Aorta (tissue), 5 donors: ENCODE data around the gene TTC21B. TPM values are rescaled to one million over a fixed set of nuclear protein-coding genes. Genes with fewer than 3 reads are reported as not detected.

Source experiments
- ATAC-seq: fragments of 200-7000 bp; cut with Tn5 transposase; one replicate; pipeline ENCODE4 v1.9.1; 2022; ENCODE audit warnings: moderate library complexity; ENCODE audit not compliant: low FRiP score
- DNase-seq, 2 donors: peaks; one replicate each; pipeline ENCODE4 v3.0.0-alpha.2; 2020
- H3K27ac ChIP-seq, 2 donors: one replicate each; pipeline ENCODE4 v1.5.1; 2013; ENCODE audit warnings: low read length in 2 of 2, mild to moderate bottlenecking in 2 of 2, moderate library complexity in 2 of 2, control low read depth in 1 of 2, inconsistent platforms in 1 of 2, low read depth in 1 of 2
- H3K27me3 ChIP-seq, 2 donors: one replicate each; pipeline ENCODE4 v1.6.1; 2013; ENCODE audit warnings: control low read depth in 1 of 2, low read length in 1 of 2, mild to moderate bottlenecking in 1 of 2, moderate library complexity in 1 of 2; ENCODE audit not compliant: insufficient read depth in 2 of 2, control insufficient read depth in 1 of 2
- H3K36me3 ChIP-seq, 2 donors: one replicate each; pipeline ENCODE4 v1.6.1; 2013; ENCODE audit warnings: control low read depth in 1 of 2, low read length in 1 of 2, mild to moderate bottlenecking in 1 of 2; ENCODE audit not compliant: insufficient read depth in 2 of 2, control insufficient read depth in 1 of 2
- H3K4me1 ChIP-seq, 2 donors: one replicate each; pipeline ENCODE4 v1.6.1; 2013; ENCODE audit warnings: low read length in 2 of 2, control low read depth in 1 of 2, mild to moderate bottlenecking in 1 of 2, moderate library complexity in 1 of 2; ENCODE audit not compliant: insufficient read depth in 2 of 2, control insufficient read depth in 1 of 2
- H3K4me3 ChIP-seq, 2 donors: one replicate each; pipeline ENCODE4 v1.5.1; 2013; ENCODE audit warnings: low read length in 2 of 2, control low read depth in 1 of 2, mild to moderate bottlenecking in 1 of 2
- H3K9me3 ChIP-seq: one replicate; pipeline ENCODE4 v1.6.1; 2013; ENCODE audit warnings: mild to moderate bottlenecking, low read length; ENCODE audit not compliant: control insufficient read depth
- WGBS, 2 donors: extraction: QIAGEN DNeasy Blood & Tissue Kit; methylation state at CpG; one replicate each; pipeline ENCODE4 v1.1.7; 2013; 5-methylcytosine and 5-hydroxymethylcytosine counted together
- intact Hi-C, 2 donors: fragments of 100-400 bp; cut with DNase I; formaldehyde crosslinking; loops; one replicate each; pipeline versions ENCODE4 v1.14.2 to v1.15.0; 2022
- polyA plus RNA-seq, 2 donors: library from polyadenylated mRNA; stranded (reverse); fragments of 200-250 nt; gene quantifications; one replicate each; pipeline ENCODE4 v1.2.3, GENCODE V29; 2013
- total RNA-seq, 2 donors: library from RNA; stranded (reverse); fragmentation: NEBNext Ultra II Directional; extraction: Animal tissue kit (Norgen Biotek cat#: 25700); gene quantifications; one replicate each; pipeline ENCODE4 v1.2.1, GENCODE V29; 2021
- donor health status: healthy with polysubstance abuse.
- donor health status: Bipolar disorder and iron deficiency.
- donor health status: DM: no; HTN: no; CAD: no.
- donor health status: DM: no; HTN: no; CAD: no.
- donor health status: DM: yes; HTN: yes; CAD: no.

The TTC21B gene
- total and polyA plus RNA-seq, 4 donors = 3.1 to 31.8 (median 16.9) TPM

DNA sequence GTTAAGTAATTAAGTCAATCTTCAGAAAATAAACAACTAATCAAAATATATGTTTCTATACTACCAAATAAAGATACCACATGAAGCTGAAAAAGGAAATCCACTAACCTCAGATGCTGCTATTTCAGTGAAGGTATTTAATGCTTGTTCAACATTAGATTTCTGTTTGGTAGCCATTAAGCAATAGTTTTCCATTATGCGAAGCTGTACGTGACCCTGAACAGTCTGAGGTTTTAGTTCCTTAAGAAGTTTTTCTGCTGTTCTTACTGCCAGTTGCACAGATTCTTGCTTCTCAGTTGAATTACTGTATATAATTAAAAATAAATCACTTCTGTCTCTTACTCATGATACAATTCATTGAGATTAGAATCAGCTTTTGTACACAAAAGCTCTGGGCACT lies 65.4 kb downstream of the TTC21B start:
- ATAC-seq = no peak
- Histone ChIP-seq H3K4me3 (no peak overlapping the region), H3K4me1 (no peaks in the 10 kb centered on the region), H3K27me3 (no peaks in the 10 kb centered on the region), H3K27ac (no peak overlapping the region), H3K36me3 (peaks cover 0 to 5% of the 10 kb centered on the region in 2 donors), H3K9me3 (no peaks in the 10 kb centered on the region)
- no peak for DNase-seq
- intact Hi-C loops = no loop called here
- WGBS, 2 donors = 94 to 95% methylated on average over 2 of the region's 2 CpGs

DNA sequence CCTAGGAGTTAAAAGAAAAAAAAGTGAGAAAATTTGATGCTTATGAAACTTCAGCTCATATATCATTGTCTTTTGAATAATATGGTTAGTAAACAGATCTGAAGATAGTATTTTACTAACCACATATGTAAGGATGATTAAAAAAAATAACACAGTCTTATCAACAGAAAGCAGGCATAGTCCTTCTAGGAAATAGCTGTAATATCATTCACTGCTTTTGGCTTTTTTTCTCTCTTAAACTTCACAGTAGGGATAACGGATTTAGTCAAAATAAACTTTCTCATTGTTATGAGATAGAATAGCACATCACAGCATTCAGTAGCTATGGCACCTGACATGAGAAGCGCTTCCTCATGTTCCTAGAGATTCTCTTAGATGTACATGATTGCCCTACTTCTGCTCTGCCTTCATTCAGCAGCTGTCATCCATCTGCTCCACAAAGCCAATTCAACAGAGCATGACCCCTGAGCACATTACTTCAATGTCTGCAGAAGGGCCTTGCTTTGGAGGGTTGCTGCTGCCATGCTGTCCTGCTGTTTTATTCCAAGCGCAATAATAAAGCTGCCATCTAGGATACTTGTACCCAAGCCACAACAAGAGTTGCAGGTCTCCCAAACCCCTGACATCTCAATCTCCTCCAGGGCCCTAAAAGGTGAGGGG lies 67.0 kb downstream of the TTC21B start:
- Histone ChIP-seq H3K9me3 (no peaks in the 10 kb centered on the region), H3K27ac (no peak overlapping the region), H3K4me1 (no peaks in the 10 kb centered on the region), H3K27me3 (no peaks in the 10 kb centered on the region), H3K36me3 (peaks cover 0 to 5% of the 10 kb centered on the region in 2 donors), H3K4me3 (no peak overlapping the region)
- 91 to 92% methylated on average over 3 of the region's 3 CpGs for WGBS, 2 donors
- DNase-seq (no peak), ATAC-seq (no peak)
- intact Hi-C loops = no loop called here

DNA sequence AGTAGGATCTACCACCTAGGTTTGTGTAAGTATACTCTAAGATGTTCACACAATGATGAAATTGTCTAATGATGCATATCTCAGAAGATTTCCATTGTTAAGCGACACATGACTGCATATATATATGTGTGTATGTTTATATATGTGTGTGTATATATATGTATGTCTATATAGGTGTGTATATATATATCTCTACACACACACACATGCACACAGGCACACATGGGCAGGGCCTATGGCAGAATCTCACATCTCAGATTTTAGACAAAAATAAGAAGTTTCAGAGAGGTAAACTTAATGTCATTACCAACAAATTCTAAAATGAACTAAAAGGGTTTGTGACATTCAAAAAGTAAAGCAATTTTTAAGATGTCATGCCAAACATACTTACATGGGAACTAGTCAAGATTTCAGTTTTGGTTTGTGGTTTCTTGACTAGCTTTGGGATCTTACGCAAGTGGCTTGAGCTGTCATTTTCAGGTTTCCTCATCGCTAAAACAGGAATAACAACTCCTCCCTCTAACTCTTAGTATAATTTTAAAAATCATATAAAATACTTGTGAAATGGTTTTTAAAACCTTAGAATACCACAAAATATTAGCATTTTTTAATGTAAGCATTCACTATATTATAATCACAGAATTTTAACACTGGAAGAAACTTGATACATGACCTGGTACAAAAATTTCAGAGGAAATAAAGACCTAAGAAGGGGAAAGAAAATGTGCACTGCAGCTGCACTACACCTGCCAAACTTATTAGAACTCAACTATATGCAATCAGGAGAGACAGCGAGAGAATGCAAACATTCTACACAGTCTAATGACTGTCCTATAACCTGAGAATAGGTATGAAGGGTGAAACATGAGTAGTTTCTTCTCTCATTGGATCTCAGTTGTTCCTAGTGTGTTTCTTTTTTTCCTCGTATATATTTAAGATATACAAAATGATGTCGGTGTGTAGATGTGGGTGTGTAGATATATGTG lies 75.7 kb downstream of the TTC21B start:
- Histone ChIP-seq H3K27me3 (no peaks in the 10 kb centered on the region), H3K9me3 (no peaks in the 10 kb centered on the region), H3K4me1 (no peaks in the 10 kb centered on the region), H3K4me3 (no peak overlapping the region), H3K27ac (no peak overlapping the region), H3K36me3 (peaks cover 2 to 3% of the 10 kb centered on the region in 2 donors)
- DNase-seq = no peak
- WGBS, 2 donors = 91 to 92% methylated on average over 6 of the region's 6 CpGs
- intact Hi-C loops = loop anchor here in 1 of 2 donors (10.0 kb wide), 1 partner anchor 183 kb away; no protein-coding TSS in a partner anchor
- ATAC-seq = no peak

DNA sequence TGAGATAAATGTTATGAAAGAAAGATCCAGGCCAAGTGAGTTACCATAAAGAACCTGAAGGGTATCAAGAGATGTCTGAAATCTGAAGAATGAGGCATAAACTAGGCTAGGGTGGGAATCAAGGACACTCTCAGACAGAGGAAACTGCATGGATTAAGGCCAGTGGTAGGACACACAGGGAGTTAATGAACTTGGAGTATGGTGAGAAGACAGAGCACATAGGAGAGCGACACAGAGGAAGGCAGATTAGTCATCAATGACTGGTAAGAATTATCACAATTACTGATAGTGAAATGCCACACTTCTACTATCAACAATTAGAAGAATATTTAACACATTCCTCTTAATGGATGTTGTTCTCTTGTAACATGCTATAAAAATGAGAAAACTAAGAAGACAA lies 76.9 kb downstream of the TTC21B start:
- no peak for ATAC-seq
- Histone ChIP-seq H3K36me3 (peaks cover 3% of the 10 kb centered on the region in 2 donors), H3K4me1 (no peaks in the 10 kb centered on the region), H3K9me3 (no peaks in the 10 kb centered on the region), H3K4me3 (no peak overlapping the region), H3K27me3 (no peaks in the 10 kb centered on the region), H3K27ac (no peak overlapping the region)
- DNase-seq = no peak
- 56 to 67% methylated on average over 1 of the region's 1 CpG for WGBS, 2 donors
- intact Hi-C loops = loop anchor here in 1 of 2 donors (10.0 kb wide), 1 partner anchor 182 kb away; no protein-coding TSS in a partner anchor

DNA sequence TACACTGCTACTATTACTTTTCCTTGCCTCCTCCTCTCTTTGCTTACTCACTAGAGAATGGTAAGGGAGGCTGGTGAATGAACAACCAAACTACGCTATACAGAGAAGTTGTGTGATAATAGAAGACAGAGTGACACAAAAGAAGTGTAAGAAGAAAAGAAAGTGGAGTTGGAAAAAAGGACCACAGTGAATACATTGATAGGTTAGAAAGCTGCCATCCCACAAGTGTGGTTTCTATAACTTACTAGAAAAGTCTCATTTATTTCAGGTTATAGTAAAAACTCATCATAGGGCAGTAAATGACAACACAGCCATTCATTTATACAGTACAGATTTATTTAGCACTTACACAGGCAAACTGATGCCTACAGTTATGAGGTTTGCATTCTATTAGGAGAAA lies 77.3 kb downstream of the TTC21B start:
- H3K27ac ChIP-seq = no peak overlapping the region
- DNase-seq (no peak), ATAC-seq (no peak)
- intact Hi-C loops = loop anchor here in 1 of 2 donors (10.0 kb wide), 1 partner anchor 181 kb away; no protein-coding TSS in a partner anchor
- peaks cover 3% of the 10 kb centered on the region in 2 donors for H3K36me3 ChIP-seq
- 89 to 91% methylated on average over 1 of the region's 1 CpG for WGBS, 2 donors
- no peak overlapping the region for H3K4me3 ChIP-seq
- H3K27me3 ChIP-seq = no peaks in the 10 kb centered on the region
- H3K4me1 ChIP-seq = no peaks in the 10 kb centered on the region
- H3K9me3 ChIP-seq = no peaks in the 10 kb centered on the region

DNA sequence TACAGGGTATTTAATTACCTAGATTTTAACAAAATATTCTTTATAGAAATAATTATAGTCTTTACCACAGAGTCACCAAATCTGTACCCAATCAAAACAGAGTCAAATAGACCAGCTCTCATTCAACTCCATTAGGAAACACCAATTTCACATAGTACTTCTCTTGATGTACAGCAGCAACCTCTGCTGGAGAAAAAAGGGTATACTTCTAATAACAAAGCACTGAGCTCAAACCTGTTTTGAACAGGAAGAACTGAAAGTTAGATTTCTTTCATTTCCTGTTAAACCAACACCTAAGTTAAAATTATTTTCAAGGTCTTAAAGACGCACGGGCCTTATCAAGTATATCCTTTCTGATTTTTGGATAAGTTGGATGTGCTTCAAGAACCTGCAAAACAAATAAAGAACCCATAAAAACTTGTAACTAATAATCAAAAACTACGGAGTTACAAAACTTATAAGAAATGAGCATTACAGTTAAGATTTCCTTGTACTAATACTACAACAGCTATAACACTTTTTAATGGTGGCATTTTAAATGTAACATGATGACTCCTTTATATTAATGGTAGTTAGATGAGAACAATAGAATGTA lies 79.0 kb downstream of the TTC21B start:
- intact Hi-C loops = loop anchor here (2.0 to 10.0 kb wide), 3 partner anchors 180 to 474 kb away; no protein-coding TSS in a partner anchor
- ATAC-seq (no peak), DNase-seq (no peak)
- no peak overlapping the region for H3K27ac ChIP-seq
- H3K9me3 ChIP-seq = no peaks in the 10 kb centered on the region
- no peaks in the 10 kb centered on the region for H3K4me1 ChIP-seq
- H3K27me3 ChIP-seq = no peaks in the 10 kb centered on the region
- no peak overlapping the region for H3K4me3 ChIP-seq
- WGBS, 2 donors = 26 to 27% methylated on average over 3 of the region's 3 CpGs
- peaks cover 3% of the 10 kb centered on the region in 2 donors for H3K36me3 ChIP-seq

DNA sequence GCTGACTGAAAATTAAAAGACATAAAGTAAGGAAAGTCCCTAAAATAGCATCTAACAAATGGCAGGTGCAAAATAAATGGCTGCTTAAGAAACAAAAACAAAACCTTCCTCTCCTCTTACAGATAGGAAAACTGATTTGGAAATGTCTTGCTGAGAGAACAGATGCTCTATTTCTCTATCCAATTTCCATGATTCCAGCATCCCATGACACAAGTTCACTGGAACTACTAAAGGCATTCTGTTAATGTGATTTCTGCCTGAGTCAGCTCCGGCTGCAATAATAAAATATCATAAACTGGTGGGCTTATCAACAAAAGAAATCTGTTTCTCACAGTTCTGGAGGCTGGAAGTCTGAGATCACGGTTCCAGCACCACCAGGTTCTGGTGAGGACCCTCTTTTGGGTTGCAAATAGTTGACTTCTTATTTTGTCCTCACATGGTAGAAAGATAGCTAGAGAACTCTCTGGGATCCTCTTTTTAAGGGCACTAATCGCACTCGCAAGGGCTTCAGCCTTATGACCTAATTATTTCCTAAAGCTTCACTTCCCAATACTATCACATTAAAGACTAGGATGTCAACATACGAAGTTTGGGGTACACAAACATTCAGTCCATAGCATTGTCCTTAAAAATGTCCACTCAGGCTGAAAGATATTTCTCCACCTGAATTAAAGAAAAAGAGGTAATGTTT lies 81.3 kb downstream of the TTC21B start:
- Histone ChIP-seq H3K36me3 (peaks cover 0 to 3% of the 10 kb centered on the region in 2 donors), H3K4me1 (no peaks in the 10 kb centered on the region), H3K27me3 (no peaks in the 10 kb centered on the region), H3K27ac (no peak overlapping the region), H3K4me3 (no peak overlapping the region), H3K9me3 (no peaks in the 10 kb centered on the region)
- no peak for DNase-seq
- WGBS, 2 donors = 98% methylated on average over 5 of the region's 5 CpGs
- no peak for ATAC-seq
- intact Hi-C loops = loop anchor here (5.0 to 10.0 kb wide), 2 partner anchors 177 to 470 kb away; no protein-coding TSS in a partner anchor

DNA sequence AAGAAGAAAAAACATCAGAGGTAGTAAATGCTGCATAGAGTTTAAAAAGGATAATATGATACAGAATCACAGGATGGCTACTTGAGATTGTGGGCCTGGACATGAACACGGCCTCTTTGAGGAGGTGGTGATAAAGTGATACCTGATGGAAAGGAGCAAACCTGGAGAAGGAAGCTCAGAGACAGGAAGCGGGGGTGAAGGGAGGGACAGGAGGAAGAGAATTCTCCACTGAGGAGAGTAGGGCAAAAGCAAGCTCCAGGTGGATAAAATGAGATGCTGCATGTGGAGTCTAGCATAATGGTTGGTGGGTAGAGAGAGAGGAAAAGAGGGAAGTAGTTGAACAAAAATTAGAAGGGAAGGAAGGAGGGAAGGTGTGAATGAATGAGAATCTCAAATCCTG lies 82.6 kb downstream of the TTC21B start:
- intact Hi-C loops = loop anchor here (5.0 to 10.0 kb wide), 2 partner anchors 176 to 469 kb away; no protein-coding TSS in a partner anchor
- ATAC-seq (no peak), DNase-seq (no peak)
- Histone ChIP-seq H3K27me3 (no peaks in the 10 kb centered on the region), H3K4me1 (no peaks in the 10 kb centered on the region), H3K9me3 (no peaks in the 10 kb centered on the region), H3K36me3 (peaks cover 0 to 2% of the 10 kb centered on the region in 2 donors), H3K4me3 (no peak overlapping the region), H3K27ac (no peak overlapping the region)
- 96 to 97% methylated on average over 2 of the region's 2 CpGs for WGBS, 2 donors
